ENCODE measurements around the gene KIAA0753.
"Not testable (repeated sequence)": the region's sequence is repeated elsewhere in the genome, so short reads cannot be mapped to it uniquely, and the experiment has no call there.

- TF ChIP-seq CTCF (IDR thresholded peaks at IDR 0.05; ENCODE audit: low read length); EZH2 (optimal IDR thresholded peaks at IDR 0.05; ENCODE audit: low read depth, low read length): not testable (repeated sequence)
Measured at GRCh38 chr17:6658411-6658810, 17.9 kb upstream of the KIAA0753 start.

Measured in MM.1S (cell line).